Chondrocyte (in vitro differentiated cells): ENCODE results near the gene FNBP1. TPM values are rescaled to one million over a fixed set of nuclear protein-coding genes. Genes with fewer than 3 reads are reported as not detected.

Experiments
- DNase-seq: peaks from one replicate; pipeline ENCODE4 v3.0.0; 2021; ENCODE audit warnings: mixed read lengths, low spot score
- H3K27ac Mint-ChIP-seq: one replicate; pipeline ENCODE4 v1.8.0; 2021; ENCODE audit warnings: mild to moderate bottlenecking, moderate library complexity, mixed read lengths; ENCODE audit not compliant: unreplicated experiment
- H3K27me3 Mint-ChIP-seq: 2 replicates; pipeline ENCODE4 v1.8.0; 2021; ENCODE audit warnings: low read depth, mixed read lengths
- H3K36me3 Mint-ChIP-seq: 2 replicates; pipeline ENCODE4 v1.8.0; 2021; ENCODE audit warnings: low read depth, mixed read lengths
- H3K4me1 Mint-ChIP-seq: 2 replicates; pipeline ENCODE4 v1.8.0; 2021; ENCODE audit warnings: low read depth, mild to moderate bottlenecking, mixed read lengths
- H3K4me3 Mint-ChIP-seq: one replicate; pipeline ENCODE4 v1.8.0; 2021; ENCODE audit warnings: mild to moderate bottlenecking, moderate library complexity, mixed read lengths; ENCODE audit not compliant: unreplicated experiment
- H3K9me3 Mint-ChIP-seq: 2 replicates; pipeline ENCODE4 v1.8.0; 2021; ENCODE audit warnings: low read depth, mixed read lengths
- CTCF ChIP-seq: fragments of 200-600 bp; sonication (generic); IDR thresholded peaks from 2 replicates; pipeline ENCODE4 v1.5.0; 2021; ENCODE audit warnings: antibody characterized with exemption, mild to moderate bottlenecking, moderate library complexity
- total RNA-seq: library from RNA; stranded (reverse); gene quantifications from 3 replicates; pipeline ENCODE4 v1.2.1, GENCODE V29; 2021

The FNBP1 gene
- total RNA-seq, 1 donor from 2014 or later = 61.2 TPM

GRCh38 chr9:129860653-129861446 lies 182.1 kb downstream of the FNBP1 start:
- Mint-ChIP-seq H3K4me1 (peaks cover 18% of the 10 kb centered on the region), H3K4me3 (no peak overlapping the region), H3K9me3 (no peaks in the 10 kb centered on the region), H3K27ac (no peak overlapping the region), H3K27me3 (no peaks in the 10 kb centered on the region), H3K36me3 (peaks cover 29% of the 10 kb centered on the region)
- peak; percentile 36 for DNase-seq
- TF ChIP-seq CTCF = no peak

- peaks cover 25% of the 10 kb centered on the region for H3K4me1 Mint-ChIP-seq
- no peaks in the 10 kb centered on the region for H3K9me3 Mint-ChIP-seq
- H3K27me3 Mint-ChIP-seq = no peaks in the 10 kb centered on the region
- peak; percentile 42 for DNase-seq
- no peak overlapping the region for H3K4me3 Mint-ChIP-seq
- no peak overlapping the region for H3K27ac Mint-ChIP-seq
- TF ChIP-seq CTCF = no peak
- peaks cover 23% of the 10 kb centered on the region for H3K36me3 Mint-ChIP-seq
These were observed 184.6 kb downstream of the FNBP1 start for GRCh38 chr9:129858167-129858962.

DNA sequence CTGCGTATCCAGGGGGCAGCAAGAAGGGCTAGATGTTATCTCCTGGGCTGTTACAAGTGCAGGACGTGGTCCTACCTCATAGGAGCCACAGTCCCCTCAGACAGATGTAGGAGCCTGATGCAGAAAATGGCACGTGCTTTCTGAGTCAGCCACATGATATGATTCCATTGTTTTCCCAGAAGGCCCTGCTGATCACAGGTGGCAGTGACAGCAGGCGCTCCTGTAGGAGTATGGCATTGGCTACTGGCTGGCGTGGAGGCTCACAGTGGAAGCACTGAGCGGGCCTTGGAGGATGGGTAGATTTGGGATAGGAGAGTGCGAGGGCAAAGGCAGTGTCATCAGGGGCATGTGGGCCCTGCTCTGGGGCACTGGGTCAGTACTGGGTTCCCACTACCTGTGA lies 185.8 kb downstream of the FNBP1 start:
- Mint-ChIP-seq H3K4me1 (peaks cover 25% of the 10 kb centered on the region), H3K27ac (peak overlapping the region; percentile 88), H3K36me3 (peaks cover 23% of the 10 kb centered on the region), H3K27me3 (no peaks in the 10 kb centered on the region), H3K9me3 (no peaks in the 10 kb centered on the region), H3K4me3 (peak overlapping the region; percentile 16)
- DNase-seq = no peak
- TF ChIP-seq CTCF = no peak

GRCh38 chr9:129854588-129855110 lies 188.3 kb downstream of the FNBP1 start:
- peaks cover 24% of the 10 kb centered on the region for H3K36me3 Mint-ChIP-seq
- no peak for TF ChIP-seq CTCF
- H3K9me3 Mint-ChIP-seq = no peaks in the 10 kb centered on the region

GRCh38 chr9:129853614-129854013 lies 189.4 kb downstream of the FNBP1 start:
- H3K4me3 Mint-ChIP-seq = no peak overlapping the region
- peaks cover 52% of the 10 kb centered on the region for H3K4me1 Mint-ChIP-seq
- no peak for DNase-seq
- H3K27ac Mint-ChIP-seq = no peak overlapping the region
- no peaks in the 10 kb centered on the region for H3K27me3 Mint-ChIP-seq
- no peak for TF ChIP-seq CTCF
- H3K36me3 Mint-ChIP-seq = peaks cover 23% of the 10 kb centered on the region
- no peaks in the 10 kb centered on the region for H3K9me3 Mint-ChIP-seq

More at GRCh38 chr9:129854588-129855110, 188.3 kb downstream of the FNBP1 start:
- Mint-ChIP-seq H3K27ac (no peak overlapping the region), H3K4me1 (peaks cover 48% of the 10 kb centered on the region), H3K27me3 (no peaks in the 10 kb centered on the region), H3K4me3 (no peak overlapping the region)
- DNase-seq = no peak
